Endothelial cell (in vitro differentiated cells): ENCODE measurements around the gene GADL1. TPM values are rescaled to one million over a fixed set of nuclear protein-coding genes. Genes with fewer than 3 reads are reported as not detected.

Experiments
- DNase-seq: peaks from one replicate; pipeline ENCODE4 v3.0.0; 2021; ENCODE audit warnings: low spot score
- H3K27ac Mint-ChIP-seq: one replicate; pipeline ENCODE4 v1.8.0; 2021; ENCODE audit warnings: mixed read lengths, inconsistent platforms; ENCODE audit not compliant: unreplicated experiment
- H3K27me3 Mint-ChIP-seq: one replicate; pipeline ENCODE4 v1.8.0; 2021; ENCODE audit warnings: mild to moderate bottlenecking, moderate library complexity, mixed read lengths, inconsistent platforms; ENCODE audit not compliant: unreplicated experiment
- H3K36me3 Mint-ChIP-seq: one replicate; pipeline ENCODE4 v1.8.0; 2021; ENCODE audit warnings: mild to moderate bottlenecking, low read depth, mixed read lengths, inconsistent platforms; ENCODE audit not compliant: unreplicated experiment
- H3K4me1 Mint-ChIP-seq: one replicate; pipeline ENCODE4 v1.8.0; 2021; ENCODE audit warnings: mild to moderate bottlenecking, mixed read lengths, inconsistent platforms; ENCODE audit not compliant: unreplicated experiment
- H3K4me3 Mint-ChIP-seq: one replicate; pipeline ENCODE4 v1.8.0; 2021; ENCODE audit warnings: mild to moderate bottlenecking, mixed read lengths, inconsistent platforms; ENCODE audit not compliant: unreplicated experiment
- H3K9me3 Mint-ChIP-seq: one replicate; pipeline ENCODE4 v1.8.0; 2021; ENCODE audit warnings: mixed read lengths, inconsistent platforms; ENCODE audit not compliant: unreplicated experiment
- total RNA-seq: library from RNA; stranded (reverse); fragmentation: NEBNext Ultra II Directional; extraction: Animal tissue kit (Norgen Biotek cat#: 25700); gene quantifications from one replicate; pipeline ENCODE4 v1.2.1, GENCODE V29; 2021; ENCODE audit not compliant: unreplicated experiment
- TF ChIP-seq, protein P1 (sequence below): fragments of 200-600 bp; sonication (generic); IDR thresholded peaks from one replicate; pipeline ENCODE4 v1.5.0; 2021; ENCODE audit warnings: antibody characterized with exemption; ENCODE audit not compliant: unreplicated experiment

GADL1 gene
- total RNA-seq, 1 donor from 2014 or later: not detected

DNA sequence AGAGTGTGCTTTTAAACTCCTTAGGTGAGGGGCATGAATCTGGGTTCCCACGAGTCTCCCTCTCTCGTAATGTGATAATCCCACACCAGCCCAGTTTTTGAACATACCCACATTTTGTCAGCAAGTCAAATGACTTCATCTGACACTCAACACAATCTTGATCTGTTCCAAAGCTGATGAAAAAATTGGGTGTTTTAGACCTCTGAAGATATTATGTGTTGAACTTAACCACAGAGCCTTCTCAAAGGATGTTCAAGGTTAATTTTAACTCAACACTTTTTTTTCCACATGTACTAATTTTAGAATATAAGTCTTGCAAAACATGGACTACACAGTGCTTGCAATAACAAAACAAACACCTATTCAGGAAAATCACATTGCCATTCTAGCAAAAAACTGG lies 164.9 kb downstream of the GADL1 start:
- Mint-ChIP-seq H3K27me3 (no peaks in the 10 kb centered on the region), H3K4me1 (no peaks in the 10 kb centered on the region), H3K9me3 (no peaks in the 10 kb centered on the region), H3K36me3 (no peaks in the 10 kb centered on the region), H3K4me3 (no peak overlapping the region), H3K27ac (no peak overlapping the region)
- TF ChIP-seq, protein P1, sequence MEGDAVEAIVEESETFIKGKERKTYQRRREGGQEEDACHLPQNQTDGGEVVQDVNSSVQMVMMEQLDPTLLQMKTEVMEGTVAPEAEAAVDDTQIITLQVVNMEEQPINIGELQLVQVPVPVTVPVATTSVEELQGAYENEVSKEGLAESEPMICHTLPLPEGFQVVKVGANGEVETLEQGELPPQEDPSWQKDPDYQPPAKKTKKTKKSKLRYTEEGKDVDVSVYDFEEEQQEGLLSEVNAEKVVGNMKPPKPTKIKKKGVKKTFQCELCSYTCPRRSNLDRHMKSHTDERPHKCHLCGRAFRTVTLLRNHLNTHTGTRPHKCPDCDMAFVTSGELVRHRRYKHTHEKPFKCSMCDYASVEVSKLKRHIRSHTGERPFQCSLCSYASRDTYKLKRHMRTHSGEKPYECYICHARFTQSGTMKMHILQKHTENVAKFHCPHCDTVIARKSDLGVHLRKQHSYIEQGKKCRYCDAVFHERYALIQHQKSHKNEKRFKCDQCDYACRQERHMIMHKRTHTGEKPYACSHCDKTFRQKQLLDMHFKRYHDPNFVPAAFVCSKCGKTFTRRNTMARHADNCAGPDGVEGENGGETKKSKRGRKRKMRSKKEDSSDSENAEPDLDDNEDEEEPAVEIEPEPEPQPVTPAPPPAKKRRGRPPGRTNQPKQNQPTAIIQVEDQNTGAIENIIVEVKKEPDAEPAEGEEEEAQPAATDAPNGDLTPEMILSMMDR: no peak
- DNase-seq: no peak

DNA sequence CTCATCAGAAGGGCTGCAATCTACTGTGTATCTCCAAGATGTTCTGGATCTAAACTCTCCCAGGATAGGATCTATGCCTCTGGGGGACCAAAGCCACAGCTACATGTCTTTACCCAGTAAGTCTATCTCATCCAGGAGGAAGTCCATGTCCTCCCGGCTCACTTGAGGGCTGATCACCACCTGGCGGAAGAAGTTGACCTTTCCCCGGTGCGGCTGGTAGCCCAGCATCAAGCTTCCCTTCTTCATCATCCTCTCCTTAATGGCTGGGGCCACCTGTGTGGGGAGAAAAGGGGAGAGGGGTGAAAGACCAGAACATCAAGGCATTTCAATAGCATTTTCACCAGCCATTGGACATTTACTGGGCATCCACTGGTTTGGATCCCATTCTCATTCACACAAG lies 166.3 kb downstream of the GADL1 start:
- Mint-ChIP-seq H3K27ac (no peak overlapping the region), H3K4me1 (no peaks in the 10 kb centered on the region), H3K9me3 (no peaks in the 10 kb centered on the region), H3K27me3 (peaks cover 2% of the 10 kb centered on the region), H3K4me3 (no peak overlapping the region), H3K36me3 (no peaks in the 10 kb centered on the region)
- TF ChIP-seq, protein P1: no peak
- DNase-seq: no peak

DNA sequence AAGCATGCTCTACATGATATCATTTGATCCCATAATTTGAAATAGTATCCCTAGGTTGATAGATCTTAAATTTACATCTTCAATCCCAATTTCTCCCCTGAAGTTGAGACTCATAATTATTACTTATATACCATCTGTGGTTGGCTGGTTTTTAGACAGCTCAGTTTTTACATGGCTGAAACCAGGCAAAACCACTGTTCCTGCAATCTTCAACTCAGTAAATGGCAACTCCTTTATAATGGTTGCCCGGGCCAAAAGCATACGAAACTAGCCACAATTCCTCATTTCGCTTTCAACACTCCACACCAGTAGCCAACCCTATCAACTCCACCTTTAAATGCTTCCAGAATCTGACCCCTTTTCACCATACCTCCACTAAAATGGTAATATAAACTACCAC lies 169.6 kb downstream of the GADL1 start:
- TF ChIP-seq, protein P1: no peak
- no peaks in the 10 kb centered on the region for H3K36me3 Mint-ChIP-seq
- H3K4me3 Mint-ChIP-seq: no peak overlapping the region
- H3K4me1 Mint-ChIP-seq: peaks cover 6% of the 10 kb centered on the region
- H3K27ac Mint-ChIP-seq: no peak overlapping the region
- H3K9me3 Mint-ChIP-seq: no peaks in the 10 kb centered on the region
- no peak for DNase-seq
- H3K27me3 Mint-ChIP-seq: peaks cover 2% of the 10 kb centered on the region

- TF ChIP-seq, protein P1: no peak
- no peaks in the 10 kb centered on the region for H3K36me3 Mint-ChIP-seq
- H3K4me1 Mint-ChIP-seq: peaks cover 6% of the 10 kb centered on the region
- no peaks in the 10 kb centered on the region for H3K9me3 Mint-ChIP-seq
- H3K4me3 Mint-ChIP-seq: no peak overlapping the region
- no peak for DNase-seq
- H3K27me3 Mint-ChIP-seq: peaks cover 2% of the 10 kb centered on the region
- no peak overlapping the region for H3K27ac Mint-ChIP-seq
These were observed 171.2 kb downstream of the GADL1 start for GRCh38 chr3:30723211-30723610.

DNA sequence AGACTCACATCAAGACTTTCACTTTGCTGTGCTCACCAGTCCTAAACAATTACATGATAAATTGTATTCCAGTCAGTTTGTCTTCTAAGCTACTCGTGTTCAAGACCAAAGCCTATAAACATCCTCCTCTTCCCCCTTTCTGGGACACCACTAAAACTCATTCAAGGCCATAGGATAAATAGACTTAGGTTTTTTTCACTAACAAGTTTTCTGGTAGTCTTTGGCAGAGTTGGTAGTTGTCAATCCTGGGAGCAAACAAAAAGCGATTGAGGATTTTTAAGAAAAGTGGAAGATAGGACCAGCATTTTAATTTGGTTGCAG lies 173.2 kb downstream of the GADL1 start:
- no peak overlapping the region for H3K4me3 Mint-ChIP-seq
- H3K36me3 Mint-ChIP-seq: no peaks in the 10 kb centered on the region
- TF ChIP-seq, protein P1: no peak
- DNase-seq: no peak
- no peak overlapping the region for H3K27ac Mint-ChIP-seq
- no peaks in the 10 kb centered on the region for H3K9me3 Mint-ChIP-seq
- H3K4me1 Mint-ChIP-seq: peaks cover 6% of the 10 kb centered on the region
- peaks cover 2% of the 10 kb centered on the region for H3K27me3 Mint-ChIP-seq
